WTC11 (cell line): Measurements from ENCODE around the gene PUS10. TPM values are rescaled to one million over a fixed set of nuclear protein-coding genes. Genes with fewer than 3 reads are reported as not detected.

ENCODE experiments used
- ATAC-seq: fragments of 200-7000 bp; cut with Tn5 transposase; 2 replicates; pipeline ENCODE4 v1.10.0; 2021; ENCODE audit warnings: mild to moderate bottlenecking, moderate library complexity
- CTCF ChIA-PET: fragments of 300-600 bp; sonication (Branson Sonifier 250); formaldehyde crosslinking; loops from one replicate; lab custom pipeline; 2021; ENCODE audit warnings: antibody characterized with exemption; lab: Charles Lee
- POLR2A ChIA-PET: fragments of 350-600 bp; sonication (Branson Sonifier 250); formaldehyde crosslinking; loops from one replicate; lab custom pipeline; 2021; ENCODE audit warnings: antibody characterized with exemption; lab: Charles Lee
- DNase-seq: peaks from one replicate; pipeline ENCODE4 v3.0.0; 2021; ENCODE audit warnings: low spot score
- H3K27ac Mint-ChIP-seq: 2 replicates; pipeline ENCODE4 v1.8.0; 2021; ENCODE audit warnings: mixed read lengths
- H3K27me3 Mint-ChIP-seq: 2 replicates; pipeline ENCODE4 v1.8.0; 2021; ENCODE audit warnings: low read depth, mild to moderate bottlenecking, moderate library complexity, mixed read lengths
- H3K36me3 Mint-ChIP-seq: 2 replicates; pipeline ENCODE4 v1.8.0; 2021; ENCODE audit warnings: mixed read lengths
- H3K4me1 Mint-ChIP-seq: 2 replicates; pipeline ENCODE4 v1.8.0; 2022; ENCODE audit warnings: mixed read lengths
- H3K4me3 Mint-ChIP-seq: 2 replicates; pipeline ENCODE4 v1.8.0; 2021; ENCODE audit warnings: mild to moderate bottlenecking, moderate library complexity, mixed read lengths
- H3K9me3 Mint-ChIP-seq: 2 replicates; pipeline ENCODE4 v1.8.0; 2021; ENCODE audit warnings: mixed read lengths
- FOXJ3 ChIP-seq: sonication (generic); formaldehyde crosslinking; IDR thresholded peaks from 2 replicates; pipeline ENCODE4 v1.9.0; 2021; ENCODE audit warnings: missing genetic modification reagents, mild to moderate bottlenecking, borderline replicate concordance
- GABPB1 ChIP-seq: sonication (generic); formaldehyde crosslinking; IDR thresholded peaks from 2 replicates; pipeline ENCODE4 v1.8.1; 2023; ENCODE audit warnings: mild to moderate bottlenecking, missing genetic modification reagents
- GRHL2 ChIP-seq: fragments of 250-450 bp; sonication (Bioruptor Pico); IDR thresholded peaks from 2 replicates; pipeline ENCODE4 v1.8.0; 2022; ENCODE audit warnings: mild to moderate bottlenecking, moderate library complexity; ENCODE audit not compliant: insufficient replicate concordance, severe bottlenecking
- IRF2 ChIP-seq: sonication (generic); formaldehyde crosslinking; IDR thresholded peaks from 2 replicates; pipeline ENCODE4 v1.8.0; 2022; ENCODE audit warnings: low read depth, missing genetic modification reagents, borderline replicate concordance
- NFYB ChIP-seq: sonication (generic); formaldehyde crosslinking; conservative IDR thresholded peaks from 2 replicates; pipeline ENCODE4 v1.8.0; 2022; ENCODE audit warnings: low read depth, missing genetic modification reagents
- NR2C2 ChIP-seq: sonication (generic); formaldehyde crosslinking; IDR thresholded peaks from 2 replicates; pipeline ENCODE4 v1.8.0; 2022; ENCODE audit warnings: mild to moderate bottlenecking, missing genetic modification reagents
- OVOL2 ChIP-seq: fragments of 250-450 bp; sonication (Bioruptor Pico); IDR thresholded peaks from 2 replicates; pipeline ENCODE4 v1.9.0; 2021; ENCODE audit warnings: mild to moderate bottlenecking, borderline replicate concordance
- SMAD3 ChIP-seq: sonication (generic); formaldehyde crosslinking; IDR thresholded peaks from 2 replicates; pipeline ENCODE4 v1.8.0; 2022; ENCODE audit warnings: missing genetic modification reagents, mild to moderate bottlenecking, borderline replicate concordance
- SMAD4 ChIP-seq: sonication (generic); formaldehyde crosslinking; IDR thresholded peaks from 2 replicates; pipeline ENCODE4 v1.8.0; 2022; ENCODE audit warnings: mild to moderate bottlenecking, missing genetic modification reagents
- SOX15 ChIP-seq: fragments of 250-450 bp; sonication (Bioruptor Pico); IDR thresholded peaks from 2 replicates; pipeline ENCODE4 v1.9.0; 2021; ENCODE audit warnings: mild to moderate bottlenecking
- SP1 ChIP-seq: sonication (generic); formaldehyde crosslinking; conservative IDR thresholded peaks from 2 replicates; pipeline ENCODE4 v1.8.1; 2022; ENCODE audit warnings: missing genetic modification reagents
- TP53 ChIP-seq: sonication (generic); formaldehyde crosslinking; IDR thresholded peaks from 2 replicates; pipeline ENCODE4 v1.8.1; 2023; ENCODE audit warnings: mild to moderate bottlenecking, missing genetic modification reagents
- ZNF121 ChIP-seq: sonication (generic); formaldehyde crosslinking; IDR thresholded peaks from 2 replicates; pipeline ENCODE4 v1.8.0; 2023; ENCODE audit warnings: missing genetic modification reagents
- ZNF232 ChIP-seq: sonication (generic); formaldehyde crosslinking; IDR thresholded peaks from 2 replicates; pipeline ENCODE4 v1.8.0; 2022; ENCODE audit warnings: mild to moderate bottlenecking, missing genetic modification reagents
- total RNA-seq: library from RNA; stranded (reverse); gene quantifications from 3 replicates; pipeline ENCODE4 v1.2.3, GENCODE V29; 2021
- TF ChIP-seq, protein P1 (sequence below): sonication (generic); formaldehyde crosslinking; IDR thresholded peaks from 2 replicates; pipeline ENCODE4 v1.8.1; 2023; ENCODE audit warnings: mild to moderate bottlenecking, missing genetic modification reagents, moderate library complexity
- TF ChIP-seq, protein P2 (sequence below): sonication (generic); formaldehyde crosslinking; conservative IDR thresholded peaks from 2 replicates; pipeline ENCODE4 v1.8.1; 2022; ENCODE audit warnings: mild to moderate bottlenecking, missing genetic modification reagents
- TF ChIP-seq, protein P3 (sequence below): sonication (generic); formaldehyde crosslinking; IDR thresholded peaks from 2 replicates; pipeline ENCODE4 v1.8.1; 2023; ENCODE audit warnings: mild to moderate bottlenecking, missing genetic modification reagents
- TF ChIP-seq, protein P4 (sequence below): fragments of 250-450 bp; sonication (Bioruptor Pico); IDR thresholded peaks from 2 replicates; pipeline ENCODE4 v1.9.0; 2021; ENCODE audit warnings: mild to moderate bottlenecking
- TF ChIP-seq, protein P5 (sequence below): fragments of 200-600 bp; IDR thresholded peaks from 2 replicates; pipeline ENCODE4 v1.8.0; 2022; ENCODE audit warnings: antibody characterized with exemption
- TF ChIP-seq, protein P6 (sequence below): sonication (generic); formaldehyde crosslinking; conservative IDR thresholded peaks from 2 replicates; pipeline ENCODE4 v1.8.1; 2023; ENCODE audit warnings: mild to moderate bottlenecking, low read depth, missing genetic modification reagents, moderate library complexity
- TF ChIP-seq, protein P7 (sequence below): fragments of 250-450 bp; sonication (Bioruptor Pico); conservative IDR thresholded peaks from 2 replicates; pipeline ENCODE4 v1.9.0; 2021; ENCODE audit warnings: mild to moderate bottlenecking
- TF ChIP-seq, protein P8 (sequence below): sonication (generic); formaldehyde crosslinking; IDR thresholded peaks from 2 replicates; pipeline ENCODE4 v1.8.1; 2022; ENCODE audit warnings: low read depth, missing genetic modification reagents, borderline replicate concordance

PUS10 gene
- total RNA-seq, 1 experiment from 2014 or later = 2.9 TPM

DNA sequence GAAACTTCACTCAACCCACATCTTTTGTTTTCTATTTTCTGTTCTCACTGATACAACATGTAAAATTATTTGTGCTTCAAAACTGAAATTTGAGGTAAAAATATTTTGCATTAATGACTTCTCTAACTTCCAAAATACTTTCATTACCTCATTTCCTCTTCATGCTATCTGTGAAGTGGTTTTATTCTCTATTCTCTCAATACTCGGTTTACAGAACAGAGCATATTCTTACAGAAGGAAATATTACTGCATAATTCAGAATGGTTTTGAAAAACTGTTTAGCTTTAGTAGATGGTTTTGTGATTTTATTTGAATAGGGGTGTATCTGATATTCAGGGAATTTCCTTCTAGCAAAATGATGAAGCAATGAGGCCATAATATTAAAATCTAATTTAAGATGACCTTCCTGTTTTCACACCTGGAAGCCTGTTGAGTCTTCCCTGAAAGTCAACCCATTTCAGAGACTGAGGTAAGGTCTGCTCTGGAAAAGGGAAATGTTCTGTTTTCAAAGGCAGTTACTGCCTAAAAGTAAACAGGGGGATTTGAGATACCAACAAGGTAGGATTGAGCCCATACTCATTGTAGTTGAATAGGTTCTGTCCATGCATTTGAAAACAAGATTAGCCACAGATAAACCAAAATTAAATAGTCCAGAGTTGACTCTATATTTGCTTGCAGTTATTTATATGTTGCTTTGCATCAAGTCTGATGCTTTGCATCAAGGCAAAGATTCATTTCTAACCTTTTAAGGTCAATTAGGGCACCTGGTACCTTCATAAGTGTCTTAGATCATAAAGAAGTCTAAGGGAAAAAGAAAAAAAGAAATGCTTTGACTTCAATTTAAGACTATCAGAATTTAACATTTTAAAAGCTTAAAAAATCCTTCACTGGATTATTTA lies 51.3 kb downstream of the PUS10 start (continued):
- TF ChIP-seq, protein P1, sequence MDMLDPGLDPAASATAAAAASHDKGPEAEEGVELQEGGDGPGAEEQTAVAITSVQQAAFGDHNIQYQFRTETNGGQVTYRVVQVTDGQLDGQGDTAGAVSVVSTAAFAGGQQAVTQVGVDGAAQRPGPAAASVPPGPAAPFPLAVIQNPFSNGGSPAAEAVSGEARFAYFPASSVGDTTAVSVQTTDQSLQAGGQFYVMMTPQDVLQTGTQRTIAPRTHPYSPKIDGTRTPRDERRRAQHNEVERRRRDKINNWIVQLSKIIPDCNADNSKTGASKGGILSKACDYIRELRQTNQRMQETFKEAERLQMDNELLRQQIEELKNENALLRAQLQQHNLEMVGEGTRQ (CRISPR knock-in tag) = no peak
- TF ChIP-seq GABPB1 (CRISPR knock-in tag) (no peak), SP1 (CRISPR knock-in tag) (no peak), SOX15 (CRISPR knock-in tag) (no peak), IRF2 (CRISPR knock-in tag) (no peak), NFYB (CRISPR knock-in tag) (no peak), FOXJ3 (no peak), SMAD3 (CRISPR knock-in tag) (no peak)
- TF ChIP-seq, protein P2, sequence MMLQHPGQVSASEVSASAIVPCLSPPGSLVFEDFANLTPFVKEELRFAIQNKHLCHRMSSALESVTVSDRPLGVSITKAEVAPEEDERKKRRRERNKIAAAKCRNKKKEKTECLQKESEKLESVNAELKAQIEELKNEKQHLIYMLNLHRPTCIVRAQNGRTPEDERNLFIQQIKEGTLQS (CRISPR knock-in tag) = no peak
- TF ChIP-seq, protein P3, sequence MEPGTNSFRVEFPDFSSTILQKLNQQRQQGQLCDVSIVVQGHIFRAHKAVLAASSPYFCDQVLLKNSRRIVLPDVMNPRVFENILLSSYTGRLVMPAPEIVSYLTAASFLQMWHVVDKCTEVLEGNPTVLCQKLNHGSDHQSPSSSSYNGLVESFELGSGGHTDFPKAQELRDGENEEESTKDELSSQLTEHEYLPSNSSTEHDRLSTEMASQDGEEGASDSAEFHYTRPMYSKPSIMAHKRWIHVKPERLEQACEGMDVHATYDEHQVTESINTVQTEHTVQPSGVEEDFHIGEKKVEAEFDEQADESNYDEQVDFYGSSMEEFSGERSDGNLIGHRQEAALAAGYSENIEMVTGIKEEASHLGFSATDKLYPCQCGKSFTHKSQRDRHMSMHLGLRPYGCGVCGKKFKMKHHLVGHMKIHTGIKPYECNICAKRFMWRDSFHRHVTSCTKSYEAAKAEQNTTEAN = no peak

DNA sequence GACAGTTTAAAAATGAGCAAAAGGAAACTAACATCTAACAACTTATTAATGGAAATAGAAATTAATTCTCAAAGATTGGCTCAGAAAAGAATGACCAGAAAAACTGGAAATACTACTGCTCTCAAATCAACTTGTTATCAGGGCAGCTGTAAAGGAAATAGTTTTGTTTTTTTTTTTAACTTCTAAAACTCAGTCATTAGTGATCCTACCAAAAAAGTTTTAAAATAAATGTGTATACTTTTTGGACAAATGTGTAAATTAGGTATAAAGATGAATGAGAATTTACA lies 52.6 kb downstream of the PUS10 start:
- no peaks in the 10 kb centered on the region for H3K36me3 Mint-ChIP-seq
- DNase-seq = no peak
- no peak for ATAC-seq
- H3K27me3 Mint-ChIP-seq = no peaks in the 10 kb centered on the region
- POLR2A ChIA-PET = interaction anchor here (1.2 kb wide), 1 partner anchor 9 kb away, joined by 4 read pairs; no protein-coding TSS in a partner anchor
- H3K4me3 Mint-ChIP-seq = no peak overlapping the region
- CTCF ChIA-PET = interaction anchor here (1.1 kb wide), 2 partner anchors 35 to 84 kb away, joined by 3 to 4 read pairs; partner anchors contain the start of gene REL
- H3K4me1 Mint-ChIP-seq = peaks cover 15% of the 10 kb centered on the region
- TF ChIP-seq, protein P1 (CRISPR knock-in tag) = no peak
- TF ChIP-seq, protein P4, sequence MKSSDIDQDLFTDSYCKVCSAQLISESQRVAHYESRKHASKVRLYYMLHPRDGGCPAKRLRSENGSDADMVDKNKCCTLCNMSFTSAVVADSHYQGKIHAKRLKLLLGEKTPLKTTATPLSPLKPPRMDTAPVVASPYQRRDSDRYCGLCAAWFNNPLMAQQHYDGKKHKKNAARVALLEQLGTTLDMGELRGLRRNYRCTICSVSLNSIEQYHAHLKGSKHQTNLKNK = no peak
- TF ChIP-seq, protein P5, sequence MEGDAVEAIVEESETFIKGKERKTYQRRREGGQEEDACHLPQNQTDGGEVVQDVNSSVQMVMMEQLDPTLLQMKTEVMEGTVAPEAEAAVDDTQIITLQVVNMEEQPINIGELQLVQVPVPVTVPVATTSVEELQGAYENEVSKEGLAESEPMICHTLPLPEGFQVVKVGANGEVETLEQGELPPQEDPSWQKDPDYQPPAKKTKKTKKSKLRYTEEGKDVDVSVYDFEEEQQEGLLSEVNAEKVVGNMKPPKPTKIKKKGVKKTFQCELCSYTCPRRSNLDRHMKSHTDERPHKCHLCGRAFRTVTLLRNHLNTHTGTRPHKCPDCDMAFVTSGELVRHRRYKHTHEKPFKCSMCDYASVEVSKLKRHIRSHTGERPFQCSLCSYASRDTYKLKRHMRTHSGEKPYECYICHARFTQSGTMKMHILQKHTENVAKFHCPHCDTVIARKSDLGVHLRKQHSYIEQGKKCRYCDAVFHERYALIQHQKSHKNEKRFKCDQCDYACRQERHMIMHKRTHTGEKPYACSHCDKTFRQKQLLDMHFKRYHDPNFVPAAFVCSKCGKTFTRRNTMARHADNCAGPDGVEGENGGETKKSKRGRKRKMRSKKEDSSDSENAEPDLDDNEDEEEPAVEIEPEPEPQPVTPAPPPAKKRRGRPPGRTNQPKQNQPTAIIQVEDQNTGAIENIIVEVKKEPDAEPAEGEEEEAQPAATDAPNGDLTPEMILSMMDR = no peak
- TF ChIP-seq, protein P6, sequence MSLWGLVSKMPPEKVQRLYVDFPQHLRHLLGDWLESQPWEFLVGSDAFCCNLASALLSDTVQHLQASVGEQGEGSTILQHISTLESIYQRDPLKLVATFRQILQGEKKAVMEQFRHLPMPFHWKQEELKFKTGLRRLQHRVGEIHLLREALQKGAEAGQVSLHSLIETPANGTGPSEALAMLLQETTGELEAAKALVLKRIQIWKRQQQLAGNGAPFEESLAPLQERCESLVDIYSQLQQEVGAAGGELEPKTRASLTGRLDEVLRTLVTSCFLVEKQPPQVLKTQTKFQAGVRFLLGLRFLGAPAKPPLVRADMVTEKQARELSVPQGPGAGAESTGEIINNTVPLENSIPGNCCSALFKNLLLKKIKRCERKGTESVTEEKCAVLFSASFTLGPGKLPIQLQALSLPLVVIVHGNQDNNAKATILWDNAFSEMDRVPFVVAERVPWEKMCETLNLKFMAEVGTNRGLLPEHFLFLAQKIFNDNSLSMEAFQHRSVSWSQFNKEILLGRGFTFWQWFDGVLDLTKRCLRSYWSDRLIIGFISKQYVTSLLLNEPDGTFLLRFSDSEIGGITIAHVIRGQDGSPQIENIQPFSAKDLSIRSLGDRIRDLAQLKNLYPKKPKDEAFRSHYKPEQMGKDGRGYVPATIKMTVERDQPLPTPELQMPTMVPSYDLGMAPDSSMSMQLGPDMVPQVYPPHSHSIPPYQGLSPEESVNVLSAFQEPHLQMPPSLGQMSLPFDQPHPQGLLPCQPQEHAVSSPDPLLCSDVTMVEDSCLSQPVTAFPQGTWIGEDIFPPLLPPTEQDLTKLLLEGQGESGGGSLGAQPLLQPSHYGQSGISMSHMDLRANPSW = no peak
- TF ChIP-seq TP53 (CRISPR knock-in tag) (no peak), SMAD3 (CRISPR knock-in tag) (no peak), OVOL2 (CRISPR knock-in tag) (no peak), GRHL2 (CRISPR knock-in tag) (no peak), NR2C2 (CRISPR knock-in tag) (no peak), ZNF232 (CRISPR knock-in tag) (no peak), SMAD4 (CRISPR knock-in tag) (no peak), ZNF121 (no peak)
- TF ChIP-seq, protein P7, sequence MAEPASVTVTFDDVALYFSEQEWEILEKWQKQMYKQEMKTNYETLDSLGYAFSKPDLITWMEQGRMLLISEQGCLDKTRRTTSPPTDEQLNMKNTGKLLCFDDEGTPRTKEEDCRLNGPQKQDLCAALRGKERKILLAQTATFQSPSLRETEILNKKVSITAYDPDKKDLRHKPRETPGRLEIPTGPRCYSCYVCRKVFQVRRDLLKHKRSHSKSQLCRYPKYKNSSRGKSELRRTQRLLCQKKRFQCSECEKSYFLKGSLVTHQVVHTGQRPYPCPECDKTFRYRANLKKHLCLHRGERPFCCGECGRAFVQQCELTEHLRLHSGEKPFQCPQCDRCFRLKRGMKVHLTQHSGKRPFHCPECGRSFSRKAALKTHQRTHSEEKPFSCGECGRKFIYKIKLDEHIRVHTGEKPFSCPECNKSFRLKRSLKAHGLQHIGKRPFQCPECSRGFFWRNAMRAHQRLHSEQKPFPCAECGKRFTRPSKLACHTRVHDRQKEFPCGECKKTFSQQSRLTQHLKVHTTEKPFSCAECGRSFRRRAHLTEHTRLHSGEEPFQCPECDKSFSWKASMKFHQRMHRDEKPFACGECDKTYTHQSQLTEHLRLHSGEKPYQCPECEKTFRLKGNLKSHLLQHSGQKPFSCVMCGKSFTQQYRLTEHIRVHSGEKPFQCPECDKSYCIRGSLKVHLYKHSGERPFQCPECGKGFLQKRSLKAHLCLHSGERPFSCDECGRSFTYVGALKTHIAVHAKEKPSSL (CRISPR knock-in tag) = no peak
- TF ChIP-seq, protein P8, sequence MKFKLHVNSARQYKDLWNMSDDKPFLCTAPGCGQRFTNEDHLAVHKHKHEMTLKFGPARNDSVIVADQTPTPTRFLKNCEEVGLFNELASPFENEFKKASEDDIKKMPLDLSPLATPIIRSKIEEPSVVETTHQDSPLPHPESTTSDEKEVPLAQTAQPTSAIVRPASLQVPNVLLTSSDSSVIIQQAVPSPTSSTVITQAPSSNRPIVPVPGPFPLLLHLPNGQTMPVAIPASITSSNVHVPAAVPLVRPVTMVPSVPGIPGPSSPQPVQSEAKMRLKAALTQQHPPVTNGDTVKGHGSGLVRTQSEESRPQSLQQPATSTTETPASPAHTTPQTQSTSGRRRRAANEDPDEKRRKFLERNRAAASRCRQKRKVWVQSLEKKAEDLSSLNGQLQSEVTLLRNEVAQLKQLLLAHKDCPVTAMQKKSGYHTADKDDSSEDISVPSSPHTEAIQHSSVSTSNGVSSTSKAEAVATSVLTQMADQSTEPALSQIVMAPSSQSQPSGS (CRISPR knock-in tag) = no peak
- H3K9me3 Mint-ChIP-seq = no peaks in the 10 kb centered on the region
- H3K27ac Mint-ChIP-seq = no peak overlapping the region
